ENCODE measurements around the gene NKTR. TPM values are rescaled to one million over a fixed set of nuclear protein-coding genes. Genes with fewer than 3 reads are reported as not detected.

NKTR gene
- total and polyA plus RNA-seq, 2 experiments from 2014 or later, result 50.5 to 75.3 TPM

GRCh38 chr3:42689421-42690014 lies 89.0 kb downstream of the NKTR start:
- no peaks in the 10 kb centered on the region for H3K27me3 ChIP-seq
- no peak for TF ChIP-seq CTCF (IDR thresholded peaks at IDR 0.05; ENCODE audit: low read depth, low read length)
- H3K4me1 ChIP-seq (ENCODE audit: low read depth), result peaks cover 6% of the 10 kb centered on the region
- no peak for DNase-seq (ENCODE audit: low read depth in 1 of 2, low spot score in 1 of 2)
- H3K9me3 ChIP-seq (ENCODE audit: low read depth), result no peaks in the 10 kb centered on the region
- no peaks in the 10 kb centered on the region for H3K36me3 ChIP-seq
- H3K27ac ChIP-seq, result no peak overlapping the region
- H3K4me3 ChIP-seq, result no peak overlapping the region

GRCh38 chr3:42690191-42690590 lies 89.7 kb downstream of the NKTR start:
- no peak for DNase-seq (ENCODE audit: low read depth in 1 of 2, low spot score in 1 of 2)
- H3K27me3 ChIP-seq, result no peaks in the 10 kb centered on the region
- H3K4me3 ChIP-seq, result no peak overlapping the region
- H3K9me3 ChIP-seq (ENCODE audit: low read depth), result no peaks in the 10 kb centered on the region
- H3K27ac ChIP-seq, result no peak overlapping the region
- H3K4me1 ChIP-seq (ENCODE audit: low read depth), result peaks cover 3% of the 10 kb centered on the region
- no peaks in the 10 kb centered on the region for H3K36me3 ChIP-seq
- TF ChIP-seq CTCF (IDR thresholded peaks at IDR 0.05; ENCODE audit: low read depth, low read length), result no peak

GRCh38 chr3:42690766-42691680 lies 90.5 kb downstream of the NKTR start:
- no peaks in the 10 kb centered on the region for H3K36me3 ChIP-seq
- no peaks in the 10 kb centered on the region for H3K9me3 ChIP-seq (ENCODE audit: low read depth)
- no peak for TF ChIP-seq CTCF (IDR thresholded peaks at IDR 0.05; ENCODE audit: low read depth, low read length)
- H3K27me3 ChIP-seq, result no peaks in the 10 kb centered on the region
- no peak overlapping the region for H3K27ac ChIP-seq
- no peak overlapping the region for H3K4me3 ChIP-seq
- no peak for DNase-seq (ENCODE audit: low read depth in 1 of 2, low spot score in 1 of 2)
- no peaks in the 10 kb centered on the region for H3K4me1 ChIP-seq (ENCODE audit: low read depth)

GRCh38 chr3:42691816-42692666 lies 91.6 kb downstream of the NKTR start:
- H3K27ac ChIP-seq, result no peak overlapping the region
- H3K36me3 ChIP-seq, result no peaks in the 10 kb centered on the region
- no peaks in the 10 kb centered on the region for H3K9me3 ChIP-seq (ENCODE audit: low read depth)
- no peaks in the 10 kb centered on the region for H3K27me3 ChIP-seq
- H3K4me1 ChIP-seq (ENCODE audit: low read depth), result no peaks in the 10 kb centered on the region
- H3K4me3 ChIP-seq, result no peak overlapping the region
- no peak for DNase-seq (ENCODE audit: low read depth in 1 of 2, low spot score in 1 of 2)
- no peak for TF ChIP-seq CTCF (IDR thresholded peaks at IDR 0.05; ENCODE audit: low read depth, low read length)

- Histone ChIP-seq H3K4me1 (ENCODE audit: low read depth) (no peaks in the 10 kb centered on the region), H3K4me3 (no peak overlapping the region), H3K36me3 (no peaks in the 10 kb centered on the region), H3K9me3 (ENCODE audit: low read depth) (no peaks in the 10 kb centered on the region), H3K27me3 (no peaks in the 10 kb centered on the region), H3K27ac (no peak overlapping the region)
- no peak for TF ChIP-seq CTCF (IDR thresholded peaks at IDR 0.05; ENCODE audit: low read depth, low read length)
- no peak for DNase-seq (ENCODE audit: low read depth in 1 of 2, low spot score in 1 of 2)
These were observed 92.4 kb downstream of the NKTR start for GRCh38 chr3:42692667-42693529.

All from cardiac muscle cell (in vitro differentiated cells and primary cell).